Fibroblast of the aortic adventitia (primary cell): ENCODE data around the gene GBP4. TPM values are rescaled to one million over a fixed set of nuclear protein-coding genes. Genes with fewer than 3 reads are reported as not detected.
A peak's percentile ranks its signal among the peaks of the same experiment; 100 is the strongest.

Experiments
- DNase-seq: peaks from one replicate; pipeline ENCODE4 v3.0.0-alpha.2; 2010; ENCODE audit warnings: low read depth
- H3K4me3 ChIP-seq: 2 replicates; pipeline ENCODE4 v1.5.1; 2011; ENCODE audit warnings: low read depth, mild to moderate bottlenecking, control low read depth, low read length, moderate library complexity
- total RNA-seq: library from RNA; depleted of rRNA; stranded (reverse); fragments of >200 nt; gene quantifications from 2 replicates; pipeline ENCODE4 v1.2.3, GENCODE V29; 2012; ENCODE audit warnings: low replicate concordance
- TF ChIP-seq, protein P1 (sequence below): IDR thresholded peaks from 2 replicates; pipeline ENCODE4 v1.5.1; 2011; ENCODE audit warnings: mild to moderate bottlenecking, low read length, control low read depth, inconsistent platforms; ENCODE audit not compliant: insufficient read depth

GBP4 gene
- total RNA-seq, 1 donor: 0.09 TPM

DNA sequence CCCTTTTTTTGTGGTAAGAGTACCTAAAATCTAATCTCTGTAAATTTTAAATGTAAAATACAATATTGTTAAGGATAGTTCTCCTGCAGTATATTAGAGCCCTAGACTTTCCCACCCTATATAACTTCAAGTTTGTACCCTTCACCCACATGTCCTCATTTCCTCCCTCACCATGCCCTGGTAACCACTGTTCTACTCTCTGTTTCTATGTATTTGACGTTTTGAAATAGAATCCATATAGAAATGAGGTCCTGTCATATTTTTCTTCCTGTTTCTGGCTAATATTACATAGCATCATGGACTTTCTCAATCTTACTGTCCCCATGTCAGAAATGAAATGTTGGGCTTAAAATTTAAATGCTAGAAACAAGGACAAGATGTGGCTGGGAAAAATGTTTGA is 47.7 kb downstream of the GBP4 start:
- TF ChIP-seq, protein P1, sequence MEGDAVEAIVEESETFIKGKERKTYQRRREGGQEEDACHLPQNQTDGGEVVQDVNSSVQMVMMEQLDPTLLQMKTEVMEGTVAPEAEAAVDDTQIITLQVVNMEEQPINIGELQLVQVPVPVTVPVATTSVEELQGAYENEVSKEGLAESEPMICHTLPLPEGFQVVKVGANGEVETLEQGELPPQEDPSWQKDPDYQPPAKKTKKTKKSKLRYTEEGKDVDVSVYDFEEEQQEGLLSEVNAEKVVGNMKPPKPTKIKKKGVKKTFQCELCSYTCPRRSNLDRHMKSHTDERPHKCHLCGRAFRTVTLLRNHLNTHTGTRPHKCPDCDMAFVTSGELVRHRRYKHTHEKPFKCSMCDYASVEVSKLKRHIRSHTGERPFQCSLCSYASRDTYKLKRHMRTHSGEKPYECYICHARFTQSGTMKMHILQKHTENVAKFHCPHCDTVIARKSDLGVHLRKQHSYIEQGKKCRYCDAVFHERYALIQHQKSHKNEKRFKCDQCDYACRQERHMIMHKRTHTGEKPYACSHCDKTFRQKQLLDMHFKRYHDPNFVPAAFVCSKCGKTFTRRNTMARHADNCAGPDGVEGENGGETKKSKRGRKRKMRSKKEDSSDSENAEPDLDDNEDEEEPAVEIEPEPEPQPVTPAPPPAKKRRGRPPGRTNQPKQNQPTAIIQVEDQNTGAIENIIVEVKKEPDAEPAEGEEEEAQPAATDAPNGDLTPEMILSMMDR: no peak
- no peak for DNase-seq

GRCh38 chr1:89149976-89150375 is 48.8 kb downstream of the GBP4 start:
- TF ChIP-seq, protein P1: no peak
- no peak for DNase-seq
- no peak overlapping the region for H3K4me3 ChIP-seq

More for the DNA sequence above, 47.7 kb downstream of the GBP4 start:
- H3K4me3 ChIP-seq: no peak overlapping the region

- DNase-seq: peak; percentile 58
- H3K4me3 ChIP-seq: no peak overlapping the region
- TF ChIP-seq, protein P1: peak; percentile 64
These were observed 49.5 kb downstream of the GBP4 start for GRCh38 chr1:89149229-89149628.

DNA sequence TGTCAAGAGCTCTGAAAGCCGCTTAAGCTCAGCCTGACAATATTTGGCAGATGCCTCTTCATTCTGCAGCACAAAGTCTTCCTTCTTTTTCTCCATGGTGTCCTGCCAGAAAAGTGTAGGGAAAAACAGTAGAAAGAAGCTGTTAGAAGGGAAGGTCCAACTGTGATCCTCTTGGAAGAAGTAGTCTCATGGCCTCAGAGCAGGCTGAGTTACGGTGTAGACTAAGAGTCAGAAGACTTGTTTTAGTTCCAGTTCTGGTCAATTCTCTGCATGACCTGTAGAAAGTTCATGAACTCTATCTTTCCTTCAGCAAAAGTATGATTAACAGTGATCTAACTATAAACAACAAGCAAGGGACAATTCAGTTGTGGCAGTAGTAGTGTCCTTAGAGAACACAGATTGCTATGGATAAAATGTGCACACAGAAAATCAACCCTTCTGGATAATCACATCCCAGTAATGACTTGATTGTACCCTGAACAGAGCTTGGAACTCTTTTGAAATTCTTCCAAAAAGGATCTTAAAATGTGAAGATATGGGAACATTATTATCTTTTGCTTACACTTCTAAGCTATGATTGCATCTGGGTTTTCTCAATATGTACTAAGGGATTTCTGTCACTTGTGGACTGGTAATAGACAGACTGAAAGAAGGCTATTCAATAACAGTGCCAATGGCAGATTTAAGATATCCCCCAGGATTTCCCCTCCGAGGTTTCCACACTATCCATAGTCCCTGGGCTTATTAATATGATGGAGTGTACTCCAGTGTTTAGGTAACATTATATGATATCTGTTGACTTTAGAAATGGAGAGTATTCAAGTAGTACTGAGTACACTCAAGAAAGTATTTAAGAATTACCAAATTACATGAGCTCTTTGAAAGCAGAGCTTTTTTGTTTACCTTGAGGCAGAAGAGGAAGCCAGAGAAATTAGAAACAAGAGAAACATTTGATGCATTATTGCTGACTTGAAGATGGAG is 50.8 kb downstream of the GBP4 start:
- TF ChIP-seq, protein P1: no peak
- no peak overlapping the region for H3K4me3 ChIP-seq
- no peak for DNase-seq

GRCh38 chr1:89146721-89147120 is 52.0 kb downstream of the GBP4 start:
- H3K4me3 ChIP-seq: no peak overlapping the region
- DNase-seq: no peak
- TF ChIP-seq, protein P1: no peak

GRCh38 chr1:89143484-89143883 is 55.3 kb downstream of the GBP4 start:
- TF ChIP-seq, protein P1: no peak
- no peak for DNase-seq
- no peak overlapping the region for H3K4me3 ChIP-seq

GRCh38 chr1:89142160-89142559 is 56.6 kb downstream of the GBP4 start:
- no peak overlapping the region for H3K4me3 ChIP-seq
- TF ChIP-seq, protein P1: no peak
- DNase-seq: no peak
